NCI-H1694 treated with DMSO at 0.1 percent for 48 hours (cell line): ENCODE data around the gene MGAT4D.
"Not testable (repeated sequence)": the region's sequence is repeated elsewhere in the genome, so short reads cannot be mapped to it uniquely, and the experiment has no call there.

Source experiments
- DNase-seq: peaks from one replicate; lab custom pipeline; 2025; lab: John Stamatoyannopoulos, UW

MGAT4D gene

GRCh38 chr4:140497747-140498636 is at the start of gene MGAT4D:
MGAT4D (minus strand) TSS chr4:140498293; CDS start chr4:140498222, 71 bp downstream.
- no peak for DNase-seq

GRCh38 chr4:140533951-140534480 is 35.9 kb upstream of the MGAT4D start:
- DNase-seq = no peak

GRCh38 chr4:140529434-140529833 is 31.3 kb upstream of the MGAT4D start:
- DNase-seq = no peak

- peak; percentile 95 for DNase-seq
Measured at GRCh38 chr4:140523857-140524742, 26.0 kb upstream of the MGAT4D start, which contains the start of gene ELMOD2. ELMOD2 (plus strand) TSS chr4:140524168; CDS start chr4:140525429, 1,261 bp downstream.

GRCh38 chr4:140523370-140523856 is 25.3 kb upstream of the MGAT4D start:
- DNase-seq = no peak

GRCh38 chr4:140515423-140515822 is 17.3 kb upstream of the MGAT4D start:
- no peak for DNase-seq

GRCh38 chr4:140513765-140514164 is 15.7 kb upstream of the MGAT4D start:
- not testable (repeated sequence) for DNase-seq

GRCh38 chr4:140504261-140504660 is 6.2 kb upstream of the MGAT4D start:
- DNase-seq = no peak

GRCh38 chr4:140499391-140499790 is 1.3 kb upstream of the MGAT4D start:
- DNase-seq = no peak

GRCh38 chr4:140497405-140497746 is 717 bp downstream of the MGAT4D start:
- no peak for DNase-seq

- DNase-seq = no peak
Measured at GRCh38 chr4:140485939-140486338, 12.2 kb downstream of the MGAT4D start.

GRCh38 chr4:140483445-140483844 is 14.6 kb downstream of the MGAT4D start:
- no peak for DNase-seq

- DNase-seq = no peak
Measured at GRCh38 chr4:140472156-140472555, 25.9 kb downstream of the MGAT4D start.

GRCh38 chr4:140469791-140470733 is 28.0 kb downstream of the MGAT4D start:
- DNase-seq = no peak

GRCh38 chr4:140466146-140466545 is 31.9 kb downstream of the MGAT4D start:
- DNase-seq = no peak

GRCh38 chr4:140463614-140464013 is 34.5 kb downstream of the MGAT4D start:
- DNase-seq = no peak

GRCh38 chr4:140463182-140463581 is 34.9 kb downstream of the MGAT4D start:
- DNase-seq = no peak

- no peak for DNase-seq
Measured at GRCh38 chr4:140450352-140450751, 47.7 kb downstream of the MGAT4D start.

GRCh38 chr4:140448830-140449229 is 49.3 kb downstream of the MGAT4D start:
- no peak for DNase-seq

- DNase-seq = no peak
Measured at GRCh38 chr4:140448162-140448561, 49.9 kb downstream of the MGAT4D start.

- not testable (repeated sequence) for DNase-seq
Measured at GRCh38 chr4:140444347-140444746, 53.7 kb downstream of the MGAT4D start.
